ENCODE measurements around the gene TNNT2.

TNNT2 gene

GRCh38 chr1:201309416-201309815 is 68.1 kb downstream of the TNNT2 start:
- peak; percentile 51 for DNase-seq

Data from GF-D8 (cell line).